GM19240 (cell line): Measurements from ENCODE around the gene POLR3GL.

Experiments
- DNase-seq: peaks from one replicate; pipeline ENCODE4 v3.0.0; 2011; ENCODE audit warnings: low spot score; ENCODE audit not compliant: insufficient read length

POLR3GL gene

DNA sequence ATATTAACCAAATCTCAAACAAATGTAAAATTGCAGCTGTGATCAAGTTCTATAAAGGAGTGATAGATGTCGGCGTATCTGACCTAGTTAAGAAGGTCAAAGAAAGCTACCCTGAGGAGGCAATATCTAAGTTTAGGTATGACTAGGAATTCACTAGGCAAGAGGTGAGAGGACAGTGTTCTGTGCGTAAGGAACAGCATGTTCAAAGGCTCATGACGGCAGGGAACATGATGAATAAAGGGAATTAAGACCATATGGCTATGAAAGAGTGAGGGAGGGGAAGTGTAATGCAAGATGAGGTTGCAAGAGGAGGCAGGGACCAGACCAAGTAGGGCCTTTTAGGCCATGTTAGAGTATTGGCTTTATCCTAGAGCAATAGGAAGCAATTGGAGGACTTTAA, 15.3 kb upstream of the POLR3GL start:
- DNase-seq, result no peak

GRCh38 chr1:145951526-145951925, 13.0 kb upstream of the POLR3GL start:
- no peak for DNase-seq

- DNase-seq, result no peak
These were observed 11.6 kb upstream of the POLR3GL start for GRCh38 chr1:145952903-145953302.

GRCh38 chr1:145953861-145954260, 10.6 kb upstream of the POLR3GL start:
- DNase-seq, result no peak

DNA sequence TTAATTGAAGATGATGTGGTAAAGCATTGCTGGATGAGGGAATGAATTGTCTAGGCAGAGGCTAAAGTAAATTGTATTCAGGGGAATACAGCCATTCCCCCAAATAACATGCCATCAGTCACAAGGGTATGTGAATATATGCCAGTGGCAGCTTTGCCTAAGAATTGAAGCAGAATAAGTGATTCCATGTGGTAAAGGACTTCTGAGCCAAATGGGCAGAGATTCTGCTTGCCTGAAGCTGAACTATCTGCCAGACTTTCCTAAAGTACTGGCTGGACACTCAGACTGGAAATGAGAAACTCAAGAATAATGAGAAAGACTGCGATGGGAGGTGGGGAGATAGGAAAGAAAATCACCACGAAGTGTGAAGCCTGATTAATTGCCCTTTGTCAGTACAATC, 9.1 kb upstream of the POLR3GL start:
- no peak for DNase-seq

DNA sequence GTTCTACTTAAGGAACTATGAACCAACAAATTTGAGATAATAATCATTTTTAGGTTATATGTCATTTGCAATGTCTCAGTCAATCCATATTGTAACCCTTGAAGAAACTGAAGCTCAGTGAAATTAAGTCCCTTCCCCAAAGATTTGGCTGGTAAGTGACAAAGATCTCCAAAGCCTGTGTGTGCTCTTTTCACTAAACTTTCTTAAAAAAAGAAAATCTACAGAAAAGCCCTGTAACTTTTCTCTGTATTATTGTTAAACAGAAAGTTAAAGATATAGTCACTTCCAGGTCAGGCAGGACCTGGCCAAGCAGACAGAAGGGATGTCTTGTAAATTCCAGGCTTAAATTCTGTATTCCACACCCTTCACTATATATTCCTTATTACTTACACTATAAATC, 8.1 kb upstream of the POLR3GL start:
- no peak for DNase-seq

DNA sequence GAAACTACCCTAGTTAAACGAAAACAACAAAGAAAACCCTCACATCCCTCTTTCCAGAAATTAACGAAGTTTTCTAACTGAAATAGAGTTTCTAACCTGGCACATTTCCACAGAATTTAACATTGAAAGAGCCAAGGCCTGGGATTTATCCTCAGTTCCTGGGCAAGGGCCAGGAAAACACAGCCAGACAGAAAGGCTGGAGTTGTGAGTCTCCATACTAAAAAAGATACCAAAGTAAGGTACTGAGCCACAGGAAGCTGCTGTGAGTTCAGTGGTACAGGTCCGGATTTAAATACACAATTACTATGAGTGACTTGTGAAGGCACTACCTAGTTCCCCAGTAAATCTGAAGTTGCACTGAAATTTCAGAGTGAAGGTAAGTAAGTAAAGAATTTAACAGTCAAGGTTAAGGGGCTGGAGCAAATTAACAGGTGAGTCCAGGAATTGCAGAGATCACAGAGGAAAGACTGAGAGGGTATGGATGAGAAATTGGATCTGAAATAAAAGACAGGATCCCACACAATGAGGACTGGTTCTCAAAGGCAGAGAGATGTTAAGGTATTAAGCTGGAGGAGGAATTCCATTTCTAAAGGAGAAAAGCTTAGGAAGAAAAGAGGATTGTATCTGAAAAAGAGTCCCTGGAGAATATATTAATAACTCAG, 7.6 kb upstream of the POLR3GL start:
- DNase-seq, result no peak

DNA sequence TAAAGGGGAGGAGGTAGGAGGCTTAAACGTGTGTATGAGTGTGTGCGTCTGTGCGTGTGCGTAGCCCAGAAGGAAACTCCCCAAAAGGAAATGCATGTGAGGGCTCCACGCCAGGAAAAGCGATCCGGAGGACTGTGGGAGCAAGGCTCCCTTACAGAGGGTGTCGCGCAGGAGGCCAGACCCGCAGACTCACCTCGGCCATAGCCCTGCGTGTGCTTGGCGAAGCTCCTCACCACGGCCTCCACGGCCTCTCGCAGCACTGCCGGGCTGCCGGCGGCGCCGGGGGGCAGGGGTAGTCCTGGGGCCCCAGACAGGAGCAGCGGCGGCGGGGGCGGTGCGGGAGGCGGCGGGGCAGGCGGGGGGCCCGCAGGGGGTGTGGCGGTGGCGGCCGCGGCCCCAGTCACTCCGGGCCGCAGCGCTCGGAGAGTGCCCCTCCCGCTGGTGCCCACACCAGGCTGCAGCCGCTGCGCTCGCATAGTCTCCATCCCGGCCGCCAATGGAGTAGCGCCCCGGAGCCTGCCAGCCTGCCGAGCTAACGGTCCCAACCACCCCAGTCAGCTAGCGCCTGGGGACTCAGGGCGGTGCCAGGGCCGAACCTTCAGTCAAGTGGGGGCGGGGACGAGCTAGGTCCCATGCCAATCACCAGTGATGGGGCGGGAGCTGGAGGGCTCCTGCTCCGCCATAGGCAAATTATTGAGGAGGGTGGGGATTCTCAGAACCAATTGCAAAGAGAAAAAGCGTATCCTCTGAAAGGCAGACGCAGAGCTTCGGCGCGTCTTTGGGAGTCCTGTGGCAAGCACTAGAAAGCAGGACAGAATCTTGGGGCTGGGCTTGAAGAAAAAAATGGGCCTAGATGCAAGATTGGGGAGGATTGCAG, 6.8 kb upstream of the POLR3GL start, which contains the start of gene LIX1L:
Gene LIX1L, minus strand, starts transcription at position 575 of the 877 bp plus-strand sequence. Its CDS starts 90 bp downstream, at position 485.
- DNase-seq, result peak; percentile 86

DNA sequence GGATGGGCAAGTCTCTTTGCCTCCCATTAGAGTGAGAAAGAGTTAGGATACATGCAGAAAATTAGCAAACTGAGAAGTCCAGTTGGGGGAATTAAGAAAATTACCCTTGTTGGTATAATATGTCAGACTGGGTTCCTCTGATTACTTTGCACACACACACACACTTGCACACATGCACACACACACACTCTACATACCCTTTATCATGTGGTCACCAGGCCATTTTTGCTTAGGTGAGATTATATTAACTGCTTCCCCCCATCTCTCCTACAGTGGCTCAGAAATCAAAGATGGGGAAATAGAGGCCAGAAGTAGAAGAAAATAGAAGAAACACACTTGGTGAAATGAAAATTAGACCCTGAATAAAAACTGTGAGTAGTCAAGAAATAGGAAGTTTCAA, 5.8 kb upstream of the POLR3GL start:
- DNase-seq, result no peak

- DNase-seq, result no peak
These were observed 5.2 kb upstream of the POLR3GL start for GRCh38 chr1:145959333-145959732.

DNA sequence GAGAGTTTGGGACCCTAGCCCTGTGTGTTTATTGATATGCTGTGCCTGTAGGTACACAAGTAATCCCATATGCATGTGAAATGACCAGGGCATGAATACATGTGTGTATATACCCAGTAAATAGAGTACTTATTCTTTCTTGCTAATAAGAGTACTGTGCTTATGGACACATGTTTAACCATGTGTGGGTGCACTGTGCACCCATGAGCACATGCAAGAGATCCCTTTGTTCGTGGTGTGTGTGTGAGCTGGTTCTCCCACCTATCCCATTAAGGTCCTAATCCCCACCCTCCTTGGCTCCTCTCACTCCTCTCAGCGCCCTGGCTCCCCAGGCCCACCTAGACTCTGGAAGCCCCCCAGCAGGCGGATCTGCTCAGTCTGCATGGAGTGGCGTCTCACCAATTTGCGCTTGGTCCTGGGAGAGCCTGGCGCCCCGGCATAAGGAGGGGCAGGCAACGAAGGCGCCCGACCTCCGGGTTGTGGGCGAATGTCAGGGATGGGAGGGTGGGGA, 4.5 kb upstream of the POLR3GL start:
- DNase-seq, result no peak

DNA sequence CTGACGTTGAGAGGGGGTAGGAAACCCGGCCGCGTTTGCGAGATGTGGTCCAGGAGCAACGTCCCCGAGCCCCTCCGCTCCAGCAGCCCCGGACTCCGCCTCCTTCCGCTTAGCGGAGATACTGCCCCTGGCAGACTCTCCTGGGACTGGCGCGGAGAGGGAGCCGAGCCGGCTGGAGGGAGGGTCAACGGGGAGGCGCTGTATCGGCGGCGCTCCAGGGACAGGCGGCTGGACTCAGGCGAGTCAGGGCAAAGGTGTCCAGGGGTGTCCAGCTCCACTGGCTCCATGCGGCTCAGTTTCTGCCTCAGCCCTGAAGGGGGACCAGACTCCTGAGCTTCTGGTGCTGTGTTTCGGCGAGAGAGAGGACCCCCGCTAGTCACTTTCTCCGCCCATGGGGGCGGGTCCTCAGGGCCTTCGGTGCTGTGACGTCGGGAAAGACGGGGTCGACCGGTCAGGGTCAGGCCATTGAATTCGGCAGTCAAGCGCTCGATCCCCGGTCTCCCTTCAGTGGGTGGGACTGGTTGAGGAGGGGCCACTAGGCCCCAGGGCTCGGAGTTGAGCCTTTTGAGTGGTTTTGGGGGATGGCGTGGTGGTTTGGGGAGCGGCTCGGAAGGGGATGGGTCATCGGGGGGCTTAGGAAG, 3.9 kb upstream of the POLR3GL start:
- no peak for DNase-seq

DNA sequence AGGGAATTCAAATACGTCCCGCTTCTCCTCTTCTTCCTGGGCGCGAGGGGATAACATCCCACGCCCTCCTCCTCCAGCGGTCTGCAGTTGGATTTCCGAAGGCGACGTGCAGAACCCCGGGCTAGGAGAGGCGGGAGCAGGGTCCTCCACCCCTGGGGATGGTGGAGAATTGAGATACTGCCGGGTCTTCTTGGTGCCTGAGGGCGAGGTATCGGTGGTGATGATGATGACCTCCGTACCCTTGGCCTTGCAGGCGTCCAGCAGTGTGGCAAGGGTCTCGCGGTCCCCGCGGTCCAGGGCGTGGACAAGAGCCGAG, 3.4 kb upstream of the POLR3GL start:
- no peak for DNase-seq

DNA sequence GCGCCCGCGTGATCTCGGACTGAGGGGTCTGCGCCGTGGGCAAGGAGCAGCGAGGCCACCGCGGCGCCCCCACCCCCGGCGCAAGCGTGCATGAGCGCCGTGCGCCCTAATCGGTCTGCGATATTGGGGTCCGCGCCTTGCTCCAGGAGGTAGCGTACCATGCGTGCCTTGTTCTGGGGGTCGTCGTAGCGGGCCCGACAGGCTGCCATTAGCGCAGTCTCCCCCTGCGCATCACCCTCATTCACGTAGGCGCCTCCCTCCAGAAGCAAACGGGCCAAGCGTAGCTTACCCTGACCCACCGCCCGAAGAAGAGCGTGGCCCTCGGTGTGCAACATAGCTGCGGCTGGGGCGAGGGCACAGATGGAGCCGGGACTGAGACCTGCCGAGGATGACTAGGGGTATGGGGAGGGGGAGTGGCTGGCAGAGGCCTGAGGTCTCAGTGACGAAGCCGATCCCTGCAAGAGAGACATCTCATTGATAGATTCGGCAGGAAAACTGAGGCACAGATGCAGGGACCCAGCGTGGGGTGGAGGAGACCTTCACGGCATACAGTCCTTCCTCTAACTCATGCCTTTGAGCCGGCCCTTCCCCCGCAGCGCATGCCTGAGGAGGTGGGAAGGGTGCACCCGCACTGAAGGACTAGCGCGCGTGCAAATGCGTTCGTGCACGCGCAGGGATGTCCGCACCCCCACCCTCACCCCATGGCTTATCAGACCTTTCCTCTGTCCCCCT, 2.9 kb upstream of the POLR3GL start:
- no peak for DNase-seq

DNA sequence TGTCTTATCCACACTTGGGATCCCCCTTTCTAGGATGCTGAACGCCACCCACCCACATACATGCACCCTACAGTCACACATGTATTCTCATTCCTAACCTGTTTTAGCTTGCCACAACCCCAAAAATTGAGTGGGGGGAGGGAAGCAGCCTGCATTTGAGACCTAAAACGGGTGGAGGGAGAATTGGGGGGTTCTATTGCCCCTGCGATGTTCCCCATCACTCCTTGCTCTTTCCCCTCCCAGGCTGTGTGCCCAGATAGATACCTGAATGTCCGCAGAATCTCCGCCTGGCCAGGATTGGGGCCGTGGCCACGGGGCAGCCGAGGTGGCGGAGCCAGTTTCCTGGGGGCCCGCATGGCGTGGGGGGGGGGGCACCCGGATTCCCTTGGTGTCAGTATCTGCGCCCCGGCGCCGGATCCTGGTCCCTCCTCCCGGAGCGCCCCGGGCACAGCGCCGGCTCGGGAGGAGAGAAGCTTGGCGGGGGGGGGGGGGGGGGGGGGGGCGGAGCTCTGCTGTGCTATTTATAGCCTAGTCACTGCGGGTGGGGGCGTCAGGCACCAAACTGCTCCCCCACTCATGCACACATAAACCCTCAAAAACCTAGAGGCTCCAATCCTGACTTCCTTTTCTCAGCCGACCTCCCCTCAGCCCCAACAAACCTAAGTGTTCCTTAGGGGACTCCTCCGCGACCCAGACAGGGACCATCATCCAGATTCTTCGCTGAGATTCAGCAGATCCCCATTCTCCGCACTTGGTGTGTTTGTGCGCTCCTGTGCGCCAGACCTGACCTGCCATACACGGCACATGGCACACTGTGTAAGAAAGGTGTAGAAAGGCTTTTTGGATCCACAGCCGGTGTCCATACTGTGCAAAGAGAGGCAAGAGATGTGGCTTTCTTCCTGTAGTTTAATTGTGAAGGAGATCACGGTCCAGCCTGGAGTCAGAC, 2.1 kb upstream of the POLR3GL start:
- no peak for DNase-seq

DNA sequence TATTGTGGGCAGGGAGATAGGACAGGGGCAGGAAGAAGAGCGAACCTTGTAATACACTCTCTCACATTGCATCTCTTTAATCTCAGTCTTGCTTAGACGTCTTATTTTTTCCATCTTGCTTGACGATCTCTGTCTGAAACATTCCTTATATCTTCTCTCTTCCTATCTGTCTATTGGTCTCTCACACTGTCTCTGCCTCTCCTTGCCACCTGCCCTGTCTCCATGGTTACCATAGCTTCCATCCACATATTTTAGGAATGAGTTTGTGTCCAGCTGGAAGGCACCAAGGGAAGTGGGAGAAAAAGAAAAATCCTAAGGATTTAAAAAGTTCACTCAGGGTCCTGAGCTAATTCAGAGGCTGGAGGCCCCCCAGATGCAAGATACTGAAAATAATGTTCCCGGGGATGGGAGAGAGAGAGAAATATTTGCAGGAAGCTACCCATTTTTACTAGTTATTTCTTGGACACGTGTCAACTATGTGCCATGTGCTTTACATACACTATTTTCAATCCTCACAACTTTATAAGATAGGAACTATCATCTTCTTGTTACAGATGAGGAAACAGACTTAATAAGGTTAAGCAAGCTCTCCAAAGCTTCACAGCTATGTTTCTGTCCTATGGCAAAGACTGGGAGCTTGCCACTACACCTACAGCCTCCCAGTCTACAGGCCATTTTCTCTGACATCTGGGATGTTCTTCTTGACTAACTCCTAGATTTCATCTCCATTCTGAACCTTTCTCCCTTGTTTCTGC, 1.0 kb upstream of the POLR3GL start:
- no peak for DNase-seq

DNA sequence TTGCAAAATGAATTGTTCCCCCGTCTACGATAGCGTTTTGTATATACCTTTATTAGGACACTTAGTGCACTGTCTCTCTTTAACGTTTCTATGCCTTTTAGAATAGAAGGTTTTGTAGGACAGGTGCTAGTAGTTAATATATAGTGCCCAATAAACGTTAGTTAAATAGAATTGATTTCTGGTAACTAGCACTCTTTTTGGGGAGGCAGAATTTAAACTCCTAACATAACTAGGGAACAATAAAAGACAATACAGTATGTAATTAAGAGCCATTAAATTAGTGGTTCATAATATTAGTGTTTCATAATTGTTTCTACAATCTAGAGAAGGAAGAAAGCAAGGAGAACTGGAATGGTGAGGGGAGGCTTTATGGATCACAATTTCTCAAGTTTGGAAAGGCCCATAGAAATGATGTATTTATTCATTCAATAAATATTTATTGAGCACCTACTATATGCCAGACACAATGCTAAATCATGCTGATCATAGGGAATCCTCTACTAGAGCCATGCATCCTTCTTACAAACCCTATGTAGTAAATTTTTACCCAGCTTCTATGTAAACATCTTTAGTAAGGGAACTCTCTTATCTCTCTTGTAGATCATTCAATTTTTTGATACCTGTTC, 742 bp downstream of the POLR3GL start:
- no peak for DNase-seq

DNA sequence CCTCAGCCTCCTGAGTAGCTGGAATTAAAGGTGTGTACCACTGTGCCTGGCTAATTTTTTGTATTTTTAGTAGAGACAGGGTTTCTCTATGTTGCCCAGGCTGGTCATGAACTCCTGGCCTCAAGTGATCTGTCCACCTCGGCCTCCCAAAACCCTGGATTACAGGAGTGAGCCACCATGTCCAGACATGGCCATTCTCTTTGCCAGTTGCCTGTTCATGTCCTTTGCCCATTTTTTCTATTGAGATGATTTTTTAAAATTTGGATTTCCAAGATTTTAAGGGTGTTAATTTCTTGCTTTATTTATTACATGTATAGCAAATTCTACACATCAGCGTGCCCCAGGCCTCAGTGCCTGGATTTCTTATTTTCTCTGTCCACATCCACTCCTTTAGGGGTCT, 2.8 kb downstream of the POLR3GL start:
- DNase-seq, result no peak

DNA sequence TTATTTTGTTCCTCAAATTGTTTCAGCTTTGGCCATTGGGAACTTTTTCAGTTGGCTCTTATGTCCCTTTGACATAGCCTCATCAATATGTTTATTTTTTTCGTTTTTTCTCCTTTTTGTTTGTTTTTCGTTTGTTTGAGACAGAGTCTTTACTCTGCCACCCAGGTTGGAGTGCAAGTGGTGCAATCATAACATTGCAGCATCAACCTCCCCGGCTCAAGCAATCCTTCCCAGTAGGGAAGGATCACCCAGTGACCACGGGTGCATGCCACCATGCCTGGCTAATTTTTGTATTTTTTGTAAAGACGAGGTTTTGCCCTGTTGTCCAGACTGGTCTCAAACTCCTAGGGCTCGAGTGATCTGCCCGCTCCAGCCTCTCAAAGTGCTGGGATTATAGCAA, 8.1 kb downstream of the POLR3GL start:
- no peak for DNase-seq
